HG02981 (cell line): ENCODE data around the gene SERTAD1.
"Not testable (repeated sequence)": the region's sequence is repeated elsewhere in the genome, so short reads cannot be mapped to it uniquely, and the experiment has no call there.

Experiments
- ATAC-seq: cut with Tn5 transposase; IDR thresholded peaks from one replicate; pipeline ENCODE4 v1.9.1; 2021; ENCODE audit warnings: mild to moderate bottlenecking, moderate library complexity; ENCODE audit not compliant: unreplicated experiment

SERTAD1 gene, protein sequence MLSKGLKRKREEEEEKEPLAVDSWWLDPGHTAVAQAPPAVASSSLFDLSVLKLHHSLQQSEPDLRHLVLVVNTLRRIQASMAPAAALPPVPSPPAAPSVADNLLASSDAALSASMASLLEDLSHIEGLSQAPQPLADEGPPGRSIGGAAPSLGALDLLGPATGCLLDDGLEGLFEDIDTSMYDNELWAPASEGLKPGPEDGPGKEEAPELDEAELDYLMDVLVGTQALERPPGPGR

DNA sequence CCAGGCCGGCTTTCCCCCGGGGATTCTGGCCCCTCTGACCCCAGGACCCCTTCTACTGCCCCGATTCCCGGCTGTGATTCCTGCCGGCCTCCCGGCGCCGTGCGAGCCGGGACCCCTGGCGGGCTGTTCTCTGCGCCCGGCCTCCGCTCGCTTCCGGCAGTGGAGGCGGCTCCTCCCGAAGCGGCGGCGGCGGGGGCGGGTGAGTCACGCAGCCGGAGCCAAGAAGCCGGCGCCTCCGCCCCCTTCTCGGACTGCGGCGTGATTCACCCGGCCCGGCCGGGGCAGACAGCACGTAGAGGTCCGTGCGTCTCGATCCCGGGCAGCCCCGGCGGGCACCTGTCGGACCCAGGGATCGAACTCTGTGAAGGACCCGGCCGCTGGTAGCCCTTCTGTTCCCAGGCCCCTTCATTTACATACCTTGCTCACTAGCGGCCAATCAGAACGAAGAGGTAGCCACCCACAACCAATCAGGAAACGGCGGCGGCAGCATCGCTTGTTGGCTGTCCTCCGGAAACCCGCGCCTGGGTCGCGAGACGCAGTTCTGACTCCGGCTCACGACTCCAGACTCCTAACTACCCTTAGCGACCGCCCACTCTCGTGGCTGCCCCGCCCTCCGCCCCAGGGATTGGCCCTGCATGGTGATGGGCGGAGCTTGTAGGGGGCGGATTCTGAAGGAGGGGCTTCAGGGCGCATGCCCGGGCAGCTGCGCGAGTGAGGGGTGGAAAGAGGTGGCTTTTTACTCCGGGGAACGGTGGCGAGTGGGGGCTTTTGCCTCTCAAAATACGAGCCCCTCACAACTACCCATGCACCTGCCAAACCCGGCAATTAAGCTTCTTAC, at the start of gene SERTAD1:
Gene SERTAD1 (minus strand): TSS at position 543 of the 838 bp plus-strand sequence. CDS start 2,446 bp downstream, outside the sequence.
- ATAC-seq, result peak; percentile 82

DNA sequence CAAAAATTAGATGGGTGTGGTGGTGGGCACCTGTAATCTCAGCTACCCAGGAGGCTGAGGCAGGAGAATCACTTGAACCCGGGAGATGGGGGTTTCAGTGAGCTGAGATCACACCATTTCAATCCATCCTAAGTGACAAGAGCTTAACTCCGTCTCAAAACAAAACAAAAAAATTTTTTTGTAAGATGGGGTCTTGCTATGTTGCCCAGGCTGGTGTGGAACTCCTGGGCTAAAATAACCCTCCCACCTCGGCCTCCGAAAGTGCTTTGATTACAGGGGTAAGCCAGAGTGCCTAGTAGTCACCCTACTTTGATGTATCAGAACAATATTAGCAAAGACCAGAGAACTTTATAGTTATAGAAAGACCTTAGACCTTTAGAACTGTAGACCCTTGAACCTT, 48.9 kb upstream of the SERTAD1 start:
- no peak for ATAC-seq

DNA sequence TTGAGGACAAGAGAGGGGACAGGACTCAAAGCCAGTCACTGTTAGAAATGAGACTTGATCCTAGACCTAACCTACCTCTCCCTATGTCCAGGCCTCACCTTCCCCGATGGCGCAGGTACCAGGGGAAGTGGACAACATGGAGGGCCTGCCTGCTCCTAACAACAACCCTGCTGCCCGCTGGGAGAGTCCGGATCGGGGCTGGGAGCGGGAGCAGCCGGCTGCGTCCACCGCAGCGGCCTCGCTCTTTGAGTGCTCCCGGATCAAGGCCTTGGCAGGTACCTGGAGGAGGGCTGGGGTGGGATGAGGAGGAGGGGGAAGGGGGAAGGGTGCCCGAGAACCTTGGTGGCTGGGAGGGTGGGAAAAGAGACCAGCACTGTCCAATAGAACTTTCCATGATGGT, 46.7 kb upstream of the SERTAD1 start:
- no peak for ATAC-seq

DNA sequence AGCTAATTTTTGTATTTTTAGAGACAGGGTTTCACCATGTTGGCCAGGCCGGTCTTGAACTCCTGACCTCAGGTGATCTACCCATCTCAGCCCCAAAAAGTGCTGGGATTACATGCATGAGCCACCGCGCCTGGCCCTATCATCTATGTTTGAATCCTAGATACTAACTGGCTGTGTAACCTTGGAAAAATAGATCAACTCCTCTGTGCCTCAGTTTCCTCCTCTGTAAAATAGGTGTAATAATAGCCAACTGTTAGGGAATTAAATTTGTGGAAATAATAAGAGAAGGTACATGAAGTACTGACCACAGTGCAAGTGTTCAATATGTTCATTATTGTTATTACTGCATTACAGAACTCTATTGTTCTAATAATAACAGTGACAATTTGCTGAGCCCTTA, 45.3 kb upstream of the SERTAD1 start:
- ATAC-seq, result no peak

DNA sequence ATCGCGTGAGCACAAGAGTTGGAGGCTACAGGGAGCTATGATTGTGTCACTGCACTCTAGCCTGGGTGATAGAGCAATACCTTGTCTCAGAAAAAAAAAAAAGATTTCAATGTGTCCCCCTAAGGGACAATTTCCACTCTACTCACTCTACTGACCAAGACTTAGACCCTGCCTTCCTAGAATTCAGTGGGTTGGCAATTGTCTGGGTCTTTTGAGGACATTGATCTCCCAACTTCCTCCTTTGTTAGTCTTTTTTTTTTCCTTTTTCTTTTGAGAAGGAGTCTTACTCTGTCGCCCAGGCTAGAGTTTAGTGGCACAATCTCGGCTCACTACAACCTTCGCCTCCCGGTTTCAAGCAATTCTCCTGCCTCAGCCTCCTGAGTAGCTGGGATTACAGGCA, 43.2 kb upstream of the SERTAD1 start:
- ATAC-seq, result no peak

DNA sequence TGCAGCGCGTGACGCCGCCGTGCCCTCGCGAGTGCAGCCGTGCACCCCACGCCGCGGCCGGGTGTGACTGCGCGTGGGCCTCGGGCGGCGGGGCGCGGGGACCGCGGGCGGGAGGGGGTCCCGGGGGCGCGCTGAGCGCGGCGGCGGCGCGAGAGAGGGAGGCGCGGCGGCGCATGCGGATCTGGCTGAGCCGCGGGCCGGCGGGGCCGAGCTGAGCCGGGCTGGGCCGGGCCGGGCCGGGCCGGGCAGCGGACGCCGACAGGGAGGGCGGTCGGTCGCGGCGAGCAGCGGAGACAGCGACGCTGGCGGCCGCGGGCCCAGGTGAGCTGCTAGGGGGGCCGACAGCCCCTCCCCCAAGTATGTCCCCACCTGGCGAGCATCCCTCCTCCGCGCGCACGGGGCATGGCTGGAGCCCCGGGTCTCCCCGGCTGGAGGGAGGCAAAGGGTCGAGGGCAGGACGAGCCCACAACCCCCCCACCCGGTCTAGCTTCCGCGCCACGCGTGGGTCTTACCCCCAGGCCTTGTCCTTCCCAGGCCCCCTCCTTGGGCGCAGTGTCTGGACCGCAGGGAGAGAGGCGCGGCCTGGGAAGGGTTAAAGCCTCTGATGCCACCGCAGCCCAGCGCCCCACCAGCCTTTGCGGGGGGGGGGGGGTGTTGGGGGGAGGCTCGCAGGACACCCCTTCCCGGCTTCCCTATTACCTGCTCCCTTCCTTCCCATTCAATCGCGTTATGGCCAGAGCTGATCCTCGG, 41.4 kb upstream of the SERTAD1 start, which contains the start of gene SPTBN4:
Gene SPTBN4 (plus strand): TSS at position 17 of the 750 bp plus-strand sequence. CDS start 5,621 bp downstream, outside the sequence.
- ATAC-seq, result no peak

DNA sequence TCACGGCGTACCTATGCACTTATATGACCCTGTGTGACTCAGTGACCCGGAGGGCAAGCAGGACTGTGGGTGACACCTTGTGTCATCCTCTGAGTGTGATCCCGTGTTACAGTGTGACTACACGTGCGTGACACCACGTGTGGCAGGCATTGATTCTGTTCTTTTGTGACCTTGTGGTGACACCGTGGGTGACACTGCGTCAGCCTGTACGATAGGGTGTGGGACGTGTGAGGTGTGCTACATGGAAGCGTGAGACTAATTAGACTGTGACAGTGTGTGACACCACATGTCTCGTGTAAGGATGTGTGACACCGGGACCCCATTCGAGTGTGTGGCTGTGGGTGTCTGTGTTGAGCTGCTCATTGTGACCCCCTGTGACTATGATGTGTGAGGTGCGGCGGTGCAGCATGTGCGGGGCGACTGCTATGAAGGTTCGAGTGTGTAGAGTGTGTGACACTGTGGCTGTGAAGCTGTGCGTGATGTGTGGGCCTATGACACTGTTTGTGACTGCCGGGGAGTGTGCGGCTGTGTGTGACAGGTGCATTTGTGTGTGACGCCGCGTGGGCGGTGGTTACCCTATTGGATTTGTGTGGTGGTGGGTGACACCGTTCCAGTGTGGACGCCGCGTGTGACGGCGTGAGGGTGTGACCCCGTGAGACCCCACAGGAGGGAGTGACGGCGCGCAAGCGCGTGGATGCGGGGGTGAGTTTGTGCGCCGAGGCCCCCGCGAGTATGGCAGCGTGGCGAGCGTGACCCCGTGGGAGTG, 40.6 kb upstream of the SERTAD1 start:
- peak; percentile 19 for ATAC-seq

DNA sequence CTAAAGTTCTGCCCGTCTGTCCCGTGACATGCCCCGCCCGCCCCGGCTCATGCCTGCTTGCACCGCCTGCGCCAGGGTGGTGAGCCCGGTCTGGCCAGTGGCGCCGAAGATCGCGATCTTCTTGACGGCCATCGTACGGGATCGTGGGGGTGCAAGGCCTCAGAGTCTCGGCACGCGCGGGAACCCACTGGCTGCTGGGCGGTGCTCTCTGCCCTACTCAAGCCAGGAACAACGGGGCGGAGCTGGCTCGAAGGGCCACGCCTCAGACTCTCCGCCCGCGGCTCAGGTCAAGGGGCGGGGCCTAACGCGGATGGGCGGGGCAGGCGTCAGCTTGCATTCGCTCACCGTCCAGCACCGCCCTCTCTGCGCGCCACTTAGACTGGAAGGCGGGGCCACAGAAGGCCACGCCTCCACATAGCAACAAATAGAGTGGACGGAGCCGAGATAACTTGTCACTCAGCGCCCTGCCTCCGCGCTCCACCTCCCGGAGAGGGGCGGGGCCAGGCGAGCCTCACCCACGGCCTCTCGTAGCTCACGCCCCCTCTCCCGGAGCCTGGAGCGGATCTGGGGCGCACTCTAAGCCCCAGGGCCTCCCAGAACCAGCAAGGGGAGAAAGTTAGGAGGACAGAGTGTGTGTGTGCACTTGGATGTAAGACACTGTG, 39.9 kb upstream of the SERTAD1 start, which contains the start of gene BLVRB:
Gene BLVRB (minus strand): TSS at position 189 of the 662 bp plus-strand sequence. CDS start 57 bp downstream, at position 132.
- peak; percentile 82 for ATAC-seq

DNA sequence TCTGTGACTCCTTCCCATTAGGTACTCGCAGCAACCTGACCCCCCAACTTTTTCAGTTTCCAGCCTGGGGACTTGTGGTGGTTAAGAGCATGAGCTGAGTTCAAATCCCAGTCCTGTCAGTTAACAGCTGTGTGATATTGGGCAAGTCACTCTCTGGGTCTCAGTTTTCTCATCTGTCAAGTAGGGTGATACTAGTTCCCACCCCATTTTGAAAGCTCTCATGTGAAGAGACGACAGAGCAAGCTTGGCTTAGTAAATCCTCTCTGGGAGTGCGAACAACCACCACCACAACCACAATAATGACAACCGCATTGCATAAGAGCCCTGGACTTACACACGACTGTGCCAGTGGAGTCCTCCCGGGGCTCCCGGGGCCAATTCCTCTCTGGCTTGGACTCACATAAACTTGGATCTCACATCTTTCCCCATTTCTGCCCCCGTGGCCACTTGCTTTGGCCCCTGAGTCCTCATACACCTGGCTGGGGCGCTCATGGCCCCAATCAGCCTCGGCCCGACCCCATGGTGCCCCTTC, 39.3 kb upstream of the SERTAD1 start:
- ATAC-seq, result no peak

DNA sequence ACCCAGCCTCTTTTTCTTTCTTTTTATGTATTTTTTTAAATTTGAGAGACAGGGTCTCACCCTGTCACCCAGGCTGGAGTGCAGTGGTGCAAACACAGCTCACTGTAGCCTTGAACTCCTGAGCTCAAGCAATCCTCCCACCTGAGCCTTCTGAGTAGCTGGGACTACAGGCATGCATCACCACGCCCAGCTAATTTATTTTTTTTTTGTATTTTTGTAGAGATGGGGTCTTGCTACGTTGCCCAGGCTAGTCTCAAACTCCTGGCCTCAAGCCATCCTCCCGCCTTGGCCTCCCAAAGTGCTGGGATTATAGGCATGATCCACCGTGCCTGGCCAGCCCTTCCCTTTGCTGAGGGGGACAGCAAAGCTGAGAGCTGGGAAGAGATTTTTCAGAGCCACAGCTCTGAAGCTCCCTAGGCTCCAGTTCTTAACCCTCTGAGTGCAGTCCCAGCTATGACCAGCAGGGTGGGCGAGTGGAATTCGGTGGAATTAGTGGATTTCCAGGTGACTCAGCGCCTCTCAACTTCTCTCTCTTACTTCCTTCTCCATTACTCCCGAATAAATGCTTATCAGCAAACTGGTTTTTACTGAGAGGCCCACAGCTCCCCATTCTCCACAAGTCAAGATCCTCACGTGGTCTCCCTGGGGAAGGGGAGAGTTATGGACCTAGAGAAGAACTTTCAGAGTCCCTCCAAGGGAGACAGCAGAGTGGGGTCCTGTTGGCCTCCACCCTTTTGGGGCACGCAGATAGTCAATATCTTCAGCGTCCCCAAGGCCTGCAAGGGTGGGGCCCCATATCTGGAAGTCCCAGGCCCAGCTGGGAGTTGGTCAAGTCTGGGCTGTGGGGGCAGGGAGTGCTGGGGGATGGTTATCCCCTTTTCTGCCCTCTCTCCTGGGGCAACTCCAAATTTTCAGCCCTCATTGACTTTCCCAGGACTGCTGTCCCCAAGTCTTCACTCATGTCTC, 38.5 kb upstream of the SERTAD1 start:
- no peak for ATAC-seq

DNA sequence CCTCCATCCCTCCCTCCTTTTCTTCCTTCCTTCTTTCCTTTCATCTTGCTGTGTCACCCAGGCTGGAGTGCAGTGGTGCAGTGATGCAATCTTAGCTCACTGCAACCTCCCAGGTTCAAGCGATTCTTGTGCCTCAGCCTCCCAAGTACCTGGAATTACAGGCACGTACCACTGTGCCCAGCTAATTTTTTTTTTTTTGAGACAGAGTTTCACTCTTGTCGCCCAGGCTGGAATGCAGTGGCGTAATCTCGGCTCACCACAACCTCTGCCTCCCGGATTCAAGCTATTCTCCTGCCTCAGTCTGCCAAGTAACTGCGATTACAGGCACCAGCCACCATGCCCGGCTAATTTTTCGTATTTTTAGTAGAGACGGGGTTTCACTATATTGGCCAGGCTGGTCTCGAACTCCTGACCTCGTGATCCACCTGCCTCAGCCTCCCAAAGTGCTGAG, 37.8 kb upstream of the SERTAD1 start:
- ATAC-seq, result not testable (repeated sequence)

DNA sequence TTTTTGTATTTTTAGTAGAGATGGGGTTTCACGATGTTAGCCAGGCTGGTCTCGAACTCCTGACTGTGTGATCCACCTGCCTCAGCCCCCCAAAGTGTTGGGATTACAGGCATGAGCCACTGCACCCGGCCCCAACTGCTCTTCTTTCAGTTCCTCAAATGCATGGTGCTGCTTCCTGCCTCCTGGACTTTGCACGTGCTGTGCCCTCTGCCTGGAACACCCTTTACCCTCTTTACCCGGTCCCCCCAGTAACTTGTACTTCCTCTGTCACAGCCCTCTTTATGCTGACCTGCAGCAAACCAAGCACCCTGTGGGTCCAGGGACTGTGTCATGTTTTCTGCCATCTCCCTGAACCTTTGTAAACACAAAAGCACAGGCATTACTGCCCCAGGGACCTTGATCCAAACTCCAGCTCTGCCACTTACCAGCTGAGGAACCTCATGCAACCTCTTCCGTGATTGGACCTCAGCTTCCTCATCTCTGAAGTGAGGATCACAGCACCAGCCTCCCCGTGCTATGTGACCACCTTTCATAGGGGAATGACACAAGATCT, 36.0 kb upstream of the SERTAD1 start:
- no peak for ATAC-seq

DNA sequence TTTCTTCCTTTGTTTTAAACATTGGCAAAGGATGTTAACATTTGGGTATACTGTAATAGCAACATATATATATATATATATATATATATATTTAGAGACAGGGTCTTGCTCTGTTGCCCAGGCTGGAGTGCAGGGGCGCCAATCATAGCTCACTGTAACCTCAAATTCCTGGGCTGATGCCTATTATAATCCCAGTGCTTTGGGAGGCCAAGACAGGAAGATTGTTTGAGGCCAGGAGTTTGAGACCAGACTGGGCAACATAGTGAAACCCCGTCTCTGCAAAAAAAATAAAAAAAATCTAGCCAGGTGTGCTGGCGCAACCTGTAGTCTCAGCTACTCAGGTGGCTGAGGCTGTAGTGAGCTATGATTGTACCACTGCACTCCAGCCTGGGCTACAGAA, 34.4 kb upstream of the SERTAD1 start:
- no peak for ATAC-seq

DNA sequence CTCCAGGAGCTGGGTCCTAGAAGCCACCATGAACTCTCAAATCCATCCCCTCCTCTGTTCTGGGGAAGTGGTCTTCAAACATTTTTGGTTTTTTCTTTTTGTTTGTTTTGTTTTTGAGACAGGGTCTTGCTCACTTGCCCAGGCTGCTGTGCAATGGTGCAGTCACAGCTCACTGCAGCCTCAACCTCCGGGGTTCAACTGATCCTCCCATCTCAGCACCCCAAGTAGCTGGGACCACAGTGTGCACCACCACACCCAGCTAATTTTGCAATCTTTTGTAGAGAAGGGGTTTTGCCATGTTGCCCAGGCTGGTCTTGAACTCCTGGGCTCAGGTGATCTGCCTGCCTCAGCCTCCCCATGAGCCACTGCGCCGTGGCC, 32.8 kb upstream of the SERTAD1 start:
- ATAC-seq, result no peak

DNA sequence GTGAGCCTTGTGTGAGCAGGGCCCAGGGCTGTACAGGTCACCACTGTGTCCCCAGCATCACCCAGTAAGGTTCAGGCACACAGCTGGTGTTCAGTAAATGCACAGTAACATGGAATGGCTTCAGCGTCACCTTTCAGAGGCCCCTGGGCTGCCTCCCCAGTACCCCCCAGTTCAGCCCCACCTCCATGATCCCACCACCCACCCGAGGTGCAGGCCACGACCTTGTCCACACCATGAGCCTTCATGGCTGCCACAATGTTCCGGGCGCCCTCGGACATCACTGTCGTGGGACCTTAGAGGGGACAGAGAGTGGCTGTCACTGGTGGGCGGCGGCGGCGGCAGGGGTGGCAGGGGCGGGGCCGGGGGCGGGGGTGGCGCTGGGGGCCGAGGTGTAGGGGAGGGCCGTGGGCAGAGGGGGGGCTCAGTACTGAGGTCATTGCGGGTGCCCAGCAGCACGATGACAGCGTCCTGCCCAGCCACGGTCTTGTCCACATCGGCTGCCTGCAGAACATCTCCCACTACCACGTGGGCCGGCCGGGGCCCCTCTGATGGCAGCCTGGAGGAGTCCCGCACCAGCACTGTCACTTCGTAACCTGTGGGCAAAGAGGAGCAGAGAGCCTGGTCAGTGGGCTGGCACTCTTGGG, 32.3 kb upstream of the SERTAD1 start:
- ATAC-seq, result no peak

DNA sequence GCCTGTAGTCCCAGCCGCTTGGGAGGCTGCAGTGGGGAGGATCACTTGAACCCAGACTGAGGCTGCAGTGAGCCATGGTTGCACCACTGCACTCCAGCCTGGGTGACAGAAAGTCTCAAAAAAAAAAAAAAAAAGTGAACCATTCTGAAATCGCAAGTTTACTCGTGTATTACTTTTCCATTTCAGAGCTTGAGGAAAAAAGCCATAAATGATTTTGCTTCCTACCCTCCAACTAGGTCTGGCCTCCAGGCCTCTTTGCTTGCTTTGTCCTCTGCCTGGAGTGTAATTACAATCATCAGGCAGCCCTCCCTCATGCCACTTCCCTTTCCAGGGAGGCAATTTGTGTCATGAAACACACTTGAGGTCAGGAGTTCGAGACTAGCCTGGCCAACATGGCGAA, 31.3 kb upstream of the SERTAD1 start:
- ATAC-seq, result no peak

DNA sequence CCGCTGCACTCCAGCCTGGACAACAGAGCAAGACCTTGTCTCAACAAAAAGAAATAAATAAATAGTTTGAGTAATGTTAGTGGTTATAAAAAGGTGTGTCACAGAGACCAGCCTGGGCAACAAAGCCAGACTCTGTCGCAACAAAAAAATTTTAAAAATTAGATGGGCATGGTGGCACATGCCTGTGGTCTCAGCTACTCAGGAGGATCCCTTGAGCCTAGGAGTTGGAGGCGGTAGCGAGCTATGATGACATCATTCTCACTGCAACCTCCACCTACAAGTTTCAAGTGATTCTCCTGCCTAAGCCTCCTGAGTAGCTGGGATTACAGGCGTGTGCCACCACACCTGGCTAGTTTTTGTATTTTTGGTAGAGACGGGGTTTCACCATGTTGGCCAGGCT, 28.2 kb upstream of the SERTAD1 start:
- not testable (repeated sequence) for ATAC-seq
